Measurements from ENCODE around the gene GALM. TPM values are rescaled to one million over a fixed set of nuclear protein-coding genes. Genes with fewer than 3 reads are reported as not detected.
"Not testable (repeated sequence)": the region's sequence is repeated elsewhere in the genome, so short reads cannot be mapped to it uniquely, and the experiment has no call there.

The GALM gene
- total RNA-seq, 1 donor from 2014 or later: 2.9 TPM

DNA sequence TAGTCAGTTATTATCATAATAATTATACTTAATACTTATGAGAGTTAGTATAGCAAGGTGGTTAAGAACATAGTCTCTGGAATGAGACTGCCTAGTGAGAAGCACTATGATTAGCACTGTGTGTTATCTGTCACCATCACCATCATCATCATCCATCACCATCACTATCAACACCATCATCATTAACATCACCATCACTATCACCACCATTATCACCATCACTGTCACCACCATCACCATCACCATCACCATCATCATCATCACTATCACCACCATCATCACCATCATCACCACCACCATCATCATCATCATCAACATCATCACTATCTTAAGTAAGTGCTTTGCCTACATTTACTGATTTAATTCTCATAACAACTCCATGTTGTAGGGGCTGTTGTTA, 45.6 kb downstream of the GALM start:
- Mint-ChIP-seq H3K27ac (ENCODE audit: unreplicated experiment) (no peak overlapping the region), H3K4me1 (ENCODE audit: unreplicated experiment) (no peaks in the 10 kb centered on the region), H3K9me3 (ENCODE audit: unreplicated experiment) (no peaks in the 10 kb centered on the region), H3K27me3 (ENCODE audit: unreplicated experiment) (no peaks in the 10 kb centered on the region), H3K4me3 (ENCODE audit: unreplicated experiment) (no peak overlapping the region), H3K36me3 (ENCODE audit: unreplicated experiment) (no peaks in the 10 kb centered on the region)
- DNase-seq (ENCODE audit: extremely low spot score, unreplicated experiment): no peak
- TF ChIP-seq, protein P1, sequence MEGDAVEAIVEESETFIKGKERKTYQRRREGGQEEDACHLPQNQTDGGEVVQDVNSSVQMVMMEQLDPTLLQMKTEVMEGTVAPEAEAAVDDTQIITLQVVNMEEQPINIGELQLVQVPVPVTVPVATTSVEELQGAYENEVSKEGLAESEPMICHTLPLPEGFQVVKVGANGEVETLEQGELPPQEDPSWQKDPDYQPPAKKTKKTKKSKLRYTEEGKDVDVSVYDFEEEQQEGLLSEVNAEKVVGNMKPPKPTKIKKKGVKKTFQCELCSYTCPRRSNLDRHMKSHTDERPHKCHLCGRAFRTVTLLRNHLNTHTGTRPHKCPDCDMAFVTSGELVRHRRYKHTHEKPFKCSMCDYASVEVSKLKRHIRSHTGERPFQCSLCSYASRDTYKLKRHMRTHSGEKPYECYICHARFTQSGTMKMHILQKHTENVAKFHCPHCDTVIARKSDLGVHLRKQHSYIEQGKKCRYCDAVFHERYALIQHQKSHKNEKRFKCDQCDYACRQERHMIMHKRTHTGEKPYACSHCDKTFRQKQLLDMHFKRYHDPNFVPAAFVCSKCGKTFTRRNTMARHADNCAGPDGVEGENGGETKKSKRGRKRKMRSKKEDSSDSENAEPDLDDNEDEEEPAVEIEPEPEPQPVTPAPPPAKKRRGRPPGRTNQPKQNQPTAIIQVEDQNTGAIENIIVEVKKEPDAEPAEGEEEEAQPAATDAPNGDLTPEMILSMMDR (IDR thresholded peaks at IDR 0.05): no peak

DNA sequence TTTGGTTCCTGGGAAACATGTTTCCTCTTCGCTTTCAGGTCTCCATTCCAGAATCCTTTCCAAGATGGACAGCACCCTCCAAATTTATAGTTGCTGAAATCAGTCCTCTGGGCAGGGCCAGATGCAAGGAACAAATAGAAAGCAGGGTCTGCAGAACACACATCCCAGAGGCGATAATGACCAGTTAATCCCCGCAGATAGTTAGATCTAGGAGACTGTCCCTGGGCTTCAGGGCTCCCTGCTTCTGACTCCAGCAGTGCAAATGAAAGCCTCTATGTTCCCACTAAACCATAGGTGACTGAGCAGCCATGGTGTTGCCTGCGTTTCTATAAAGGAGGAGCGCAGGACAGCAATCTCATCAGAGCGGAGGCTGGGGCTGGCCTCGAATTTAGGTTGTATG, 46.5 kb downstream of the GALM start:
- Mint-ChIP-seq H3K36me3 (ENCODE audit: unreplicated experiment) (no peaks in the 10 kb centered on the region), H3K9me3 (ENCODE audit: unreplicated experiment) (no peaks in the 10 kb centered on the region), H3K4me3 (ENCODE audit: unreplicated experiment) (no peak overlapping the region), H3K27ac (ENCODE audit: unreplicated experiment) (no peak overlapping the region), H3K27me3 (ENCODE audit: unreplicated experiment) (no peaks in the 10 kb centered on the region), H3K4me1 (ENCODE audit: unreplicated experiment) (no peaks in the 10 kb centered on the region)
- TF ChIP-seq, protein P1 (IDR thresholded peaks at IDR 0.05): no peak
- no peak for DNase-seq (ENCODE audit: extremely low spot score, unreplicated experiment)

DNA sequence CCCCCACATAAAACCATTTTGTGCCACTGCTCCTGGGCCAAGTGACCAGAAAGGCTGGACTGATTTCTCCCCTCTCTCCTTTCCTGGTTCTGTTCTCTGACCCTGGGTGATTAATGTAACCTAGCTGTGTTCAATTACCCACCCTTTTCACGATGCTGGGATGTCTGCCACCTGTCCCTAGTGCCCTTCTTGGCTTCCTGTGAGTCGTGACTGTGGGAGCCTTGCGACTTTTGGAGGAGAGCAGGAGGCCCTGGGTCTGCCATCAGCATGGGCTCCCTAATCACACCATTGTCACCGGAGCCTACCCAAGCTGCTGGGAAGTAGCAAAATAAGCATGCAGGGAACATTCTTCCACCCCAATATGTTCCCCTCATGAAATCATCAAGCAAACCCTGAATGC, 47.0 kb downstream of the GALM start:
- no peak for DNase-seq (ENCODE audit: extremely low spot score, unreplicated experiment)
- H3K27ac Mint-ChIP-seq (ENCODE audit: unreplicated experiment): no peak overlapping the region
- TF ChIP-seq, protein P1 (IDR thresholded peaks at IDR 0.05): no peak
- H3K4me1 Mint-ChIP-seq (ENCODE audit: unreplicated experiment): no peaks in the 10 kb centered on the region
- no peak overlapping the region for H3K4me3 Mint-ChIP-seq (ENCODE audit: unreplicated experiment)
- H3K27me3 Mint-ChIP-seq (ENCODE audit: unreplicated experiment): no peaks in the 10 kb centered on the region
- no peaks in the 10 kb centered on the region for H3K36me3 Mint-ChIP-seq (ENCODE audit: unreplicated experiment)
- no peaks in the 10 kb centered on the region for H3K9me3 Mint-ChIP-seq (ENCODE audit: unreplicated experiment)

DNA sequence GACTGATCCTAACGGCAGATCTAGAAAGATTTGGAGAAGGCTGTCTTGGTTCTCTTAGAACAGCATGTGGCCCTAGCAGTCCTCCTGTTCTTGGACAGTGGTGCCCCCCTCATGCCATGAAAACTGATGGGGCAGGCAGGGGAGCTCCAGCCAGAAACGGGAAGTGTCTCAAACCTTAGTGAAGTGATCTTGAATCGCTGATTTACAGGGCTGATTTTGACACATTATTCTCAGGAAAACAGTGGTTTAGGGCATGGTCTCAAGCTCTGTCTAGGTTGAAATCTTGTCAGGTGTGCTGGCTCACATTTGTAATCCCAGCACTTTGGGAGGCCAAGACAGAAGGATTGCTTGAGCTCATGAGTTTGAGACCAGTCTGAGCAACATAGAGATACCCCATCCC, 47.4 kb downstream of the GALM start:
- Mint-ChIP-seq H3K27me3 (ENCODE audit: unreplicated experiment) (no peaks in the 10 kb centered on the region), H3K27ac (ENCODE audit: unreplicated experiment) (no peak overlapping the region), H3K4me3 (ENCODE audit: unreplicated experiment) (no peak overlapping the region), H3K4me1 (ENCODE audit: unreplicated experiment) (no peaks in the 10 kb centered on the region), H3K36me3 (ENCODE audit: unreplicated experiment) (no peaks in the 10 kb centered on the region), H3K9me3 (ENCODE audit: unreplicated experiment) (no peaks in the 10 kb centered on the region)
- TF ChIP-seq, protein P1 (IDR thresholded peaks at IDR 0.05): no peak
- DNase-seq (ENCODE audit: extremely low spot score, unreplicated experiment): no peak

DNA sequence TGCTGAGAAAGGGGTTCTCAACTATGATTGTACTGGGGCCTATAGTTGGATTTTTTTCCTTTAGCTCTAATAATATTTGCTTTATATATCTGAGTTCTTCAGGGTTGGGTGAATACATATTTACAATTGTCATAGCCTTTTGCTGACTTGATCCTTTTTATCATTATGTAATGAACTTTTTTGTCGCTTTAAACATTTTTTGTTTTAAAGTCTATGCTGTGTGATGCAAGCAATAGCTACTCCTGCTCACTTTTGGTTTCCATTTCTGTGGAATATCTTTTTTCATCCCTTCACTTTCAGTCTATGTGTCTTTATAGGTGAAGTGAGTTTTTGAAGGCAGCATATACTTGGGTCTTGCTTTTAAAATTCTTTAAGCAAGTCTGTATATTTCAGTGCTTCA, 49.0 kb downstream of the GALM start:
- H3K27ac Mint-ChIP-seq (ENCODE audit: unreplicated experiment); DNase-seq (ENCODE audit: extremely low spot score, unreplicated experiment); H3K4me3 Mint-ChIP-seq (ENCODE audit: unreplicated experiment); H3K27me3 Mint-ChIP-seq (ENCODE audit: unreplicated experiment); H3K9me3 Mint-ChIP-seq (ENCODE audit: unreplicated experiment); H3K36me3 Mint-ChIP-seq (ENCODE audit: unreplicated experiment); H3K4me1 Mint-ChIP-seq (ENCODE audit: unreplicated experiment): not testable (repeated sequence)

DNA sequence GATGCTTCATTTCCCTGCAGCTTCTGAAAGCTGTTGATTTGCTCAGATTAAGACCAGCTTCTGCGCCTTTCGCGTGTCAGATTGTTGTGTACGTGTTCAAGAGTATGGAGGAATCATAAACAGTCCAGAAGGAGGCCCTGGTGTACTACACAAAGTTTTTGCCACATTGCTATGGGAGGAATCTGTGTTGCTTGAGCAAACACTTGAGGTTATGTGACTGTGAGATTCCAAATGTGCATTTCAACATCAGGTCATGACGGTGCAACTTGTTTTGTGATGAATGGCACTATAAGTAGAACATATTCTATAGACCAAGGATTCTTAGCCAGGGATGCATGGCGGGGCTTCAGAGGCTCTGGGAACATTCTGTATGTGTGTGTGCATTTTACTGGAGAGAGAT, 50.3 kb downstream of the GALM start:
- no peak overlapping the region for H3K4me3 Mint-ChIP-seq (ENCODE audit: unreplicated experiment)
- H3K4me1 Mint-ChIP-seq (ENCODE audit: unreplicated experiment): no peaks in the 10 kb centered on the region
- H3K27me3 Mint-ChIP-seq (ENCODE audit: unreplicated experiment): no peaks in the 10 kb centered on the region
- TF ChIP-seq, protein P1 (IDR thresholded peaks at IDR 0.05): no peak
- no peaks in the 10 kb centered on the region for H3K36me3 Mint-ChIP-seq (ENCODE audit: unreplicated experiment)
- no peak overlapping the region for H3K27ac Mint-ChIP-seq (ENCODE audit: unreplicated experiment)
- no peak for DNase-seq (ENCODE audit: extremely low spot score, unreplicated experiment)
- no peaks in the 10 kb centered on the region for H3K9me3 Mint-ChIP-seq (ENCODE audit: unreplicated experiment)

Data from osteocyte (in vitro differentiated cells).